HG03342 (cell line): Measurements from ENCODE around the gene ESAM.

Experiments
- ATAC-seq: cut with Tn5 transposase; IDR thresholded peaks from one replicate; pipeline ENCODE4 v1.9.1; 2021; ENCODE audit warnings: mild to moderate bottlenecking, moderate library complexity; ENCODE audit not compliant: unreplicated experiment

Gene ESAM

DNA sequence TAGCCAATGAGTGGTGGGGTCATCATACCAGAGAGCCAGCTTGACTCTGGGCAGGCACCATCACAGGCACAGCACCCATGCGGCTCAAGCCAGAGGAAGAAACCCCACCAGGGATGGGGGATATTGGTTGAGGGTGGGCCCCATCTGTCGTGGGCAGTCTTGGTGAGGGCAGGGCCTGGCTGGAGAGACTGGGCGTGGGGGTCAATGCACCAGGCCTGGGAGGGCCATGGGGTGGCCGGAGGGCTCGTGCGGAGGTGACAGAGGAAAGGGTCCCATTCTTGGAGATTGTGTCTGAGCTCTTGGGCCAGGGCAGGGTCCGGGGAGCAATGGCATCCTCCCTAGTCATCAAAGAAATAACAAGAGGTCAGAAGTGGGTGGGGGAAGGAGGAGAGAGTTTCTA, 8.5 kb downstream of the ESAM start:
- no peak for ATAC-seq

DNA sequence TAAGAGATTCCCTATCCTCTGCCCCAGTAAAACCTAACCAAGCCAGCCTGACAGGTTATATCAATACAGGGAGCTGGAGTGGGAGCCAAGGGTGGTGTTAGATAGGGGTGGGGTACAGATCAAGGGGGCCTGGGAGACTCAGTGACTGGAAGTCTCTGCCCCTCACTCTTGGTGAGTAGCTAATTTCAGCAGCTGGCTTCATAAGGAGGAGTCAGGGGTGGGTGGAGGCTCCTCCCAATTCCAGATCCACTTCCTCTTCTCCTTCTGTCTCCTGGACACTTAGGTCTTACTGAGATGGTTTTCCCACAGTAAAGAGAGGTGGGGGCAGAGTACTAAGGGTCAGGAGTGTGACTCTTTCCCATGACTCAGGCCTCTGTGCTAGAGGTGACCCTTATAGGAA, 8.9 kb downstream of the ESAM start:
- no peak for ATAC-seq

DNA sequence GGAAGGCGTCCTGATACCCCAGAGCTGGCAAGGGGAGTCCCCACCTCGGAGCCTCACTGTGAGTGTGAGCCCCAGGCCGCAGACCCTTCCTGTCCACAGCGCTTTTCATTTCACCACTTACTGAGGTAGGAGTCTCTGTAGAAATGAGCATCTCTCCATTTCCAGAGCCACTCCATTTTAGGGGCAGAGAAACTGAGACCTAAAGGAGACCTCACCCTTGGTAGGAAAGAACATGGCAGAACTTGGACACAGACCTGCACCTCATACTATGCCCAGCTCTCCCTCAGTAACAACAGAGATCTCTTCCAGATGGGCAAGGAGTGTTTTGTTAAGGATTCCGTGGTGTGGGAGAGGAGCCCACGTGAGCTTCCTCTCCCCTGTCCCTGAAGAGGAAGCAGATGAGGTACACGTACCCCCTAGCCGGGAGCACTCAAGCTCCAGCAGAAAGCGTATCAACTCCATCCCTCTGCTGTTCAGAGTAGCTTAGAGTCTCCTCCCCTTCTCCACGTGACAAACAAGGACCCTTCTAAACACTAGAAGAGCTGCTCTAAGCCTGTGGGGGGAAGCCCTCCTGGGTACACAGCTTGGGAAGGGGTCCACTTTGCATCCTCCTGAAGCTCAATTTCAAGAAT, 9.5 kb downstream of the ESAM start:
- no peak for ATAC-seq

DNA sequence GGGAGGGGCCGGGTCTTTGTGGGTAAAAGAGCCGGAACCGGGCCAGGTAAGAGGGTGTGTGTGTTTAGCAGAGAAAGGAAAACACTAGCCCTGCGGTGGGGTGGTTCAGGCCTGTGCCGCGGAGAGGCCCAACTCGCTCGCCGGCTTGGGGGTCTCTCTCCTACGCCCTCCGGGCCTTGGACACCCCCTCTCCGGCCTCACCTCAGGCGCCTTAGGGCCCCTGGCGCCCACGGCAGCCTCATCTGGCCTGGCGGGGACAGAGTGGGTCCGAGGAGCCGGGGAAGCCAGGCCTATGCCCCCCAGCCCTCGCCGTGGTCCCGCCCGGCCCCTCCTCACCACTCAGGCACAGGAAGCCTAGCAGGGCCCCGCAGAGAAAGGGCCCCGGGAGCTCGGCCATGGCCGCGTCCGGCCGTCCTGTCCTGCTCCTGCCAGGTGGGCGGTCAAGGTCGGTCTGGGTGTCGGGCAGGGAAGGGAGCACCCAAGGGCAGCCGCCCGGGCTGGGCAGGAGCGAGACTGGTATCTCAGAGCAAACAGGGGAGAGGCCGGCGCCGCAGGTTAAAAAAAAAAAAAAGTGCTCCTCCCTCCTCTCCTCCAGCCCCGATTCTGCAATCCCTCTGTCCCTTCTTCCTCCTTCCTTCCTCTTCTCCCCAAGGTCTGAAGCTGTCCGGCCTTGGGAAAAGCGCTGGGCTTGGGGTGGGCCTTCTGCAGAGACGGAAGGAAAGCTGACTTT, 10.2 kb downstream of the ESAM start, which contains the start of gene VSIG2:
TSS of gene VSIG2 (minus strand) at position 515 of the 730 bp plus-strand sequence. CDS start at position 397, 118 bp downstream.
- no peak for ATAC-seq

DNA sequence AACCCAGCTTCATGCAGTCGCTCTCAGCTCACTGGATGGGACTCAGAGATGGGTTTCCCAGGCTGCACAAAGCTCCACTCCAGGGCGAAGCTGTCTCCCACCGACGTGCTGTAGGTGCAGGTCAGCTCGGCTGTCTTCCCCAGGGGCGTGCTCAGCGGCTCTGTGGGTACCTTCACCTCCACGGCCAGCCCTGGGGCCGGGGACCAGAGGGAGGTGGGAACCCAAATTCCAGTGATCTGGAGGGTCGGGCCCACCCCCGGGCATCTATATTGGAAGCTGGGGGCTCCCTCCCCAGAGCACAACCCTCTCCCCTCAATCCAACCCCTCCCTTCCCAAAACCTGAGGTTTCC, 10.7 kb downstream of the ESAM start:
- no peak for ATAC-seq

DNA sequence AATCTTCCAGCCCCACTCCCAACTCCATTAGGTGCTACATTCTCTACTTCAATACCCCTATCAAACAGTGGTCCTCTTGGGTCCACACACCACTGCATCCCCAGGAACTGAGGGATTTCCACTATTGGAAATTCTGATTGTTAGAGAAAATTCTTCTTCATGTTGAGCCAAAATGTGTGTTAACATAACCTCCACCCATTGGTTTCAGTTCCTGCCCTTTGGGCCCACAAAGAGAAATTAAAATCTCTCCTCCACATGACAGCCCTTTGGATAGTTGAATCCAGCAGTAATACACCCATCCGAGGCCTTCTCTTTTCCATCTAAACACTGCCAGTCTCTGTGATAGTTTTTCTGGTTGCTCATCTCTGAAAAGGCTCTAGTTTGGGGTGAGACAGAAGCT, 12.2 kb downstream of the ESAM start:
- ATAC-seq: no peak

DNA sequence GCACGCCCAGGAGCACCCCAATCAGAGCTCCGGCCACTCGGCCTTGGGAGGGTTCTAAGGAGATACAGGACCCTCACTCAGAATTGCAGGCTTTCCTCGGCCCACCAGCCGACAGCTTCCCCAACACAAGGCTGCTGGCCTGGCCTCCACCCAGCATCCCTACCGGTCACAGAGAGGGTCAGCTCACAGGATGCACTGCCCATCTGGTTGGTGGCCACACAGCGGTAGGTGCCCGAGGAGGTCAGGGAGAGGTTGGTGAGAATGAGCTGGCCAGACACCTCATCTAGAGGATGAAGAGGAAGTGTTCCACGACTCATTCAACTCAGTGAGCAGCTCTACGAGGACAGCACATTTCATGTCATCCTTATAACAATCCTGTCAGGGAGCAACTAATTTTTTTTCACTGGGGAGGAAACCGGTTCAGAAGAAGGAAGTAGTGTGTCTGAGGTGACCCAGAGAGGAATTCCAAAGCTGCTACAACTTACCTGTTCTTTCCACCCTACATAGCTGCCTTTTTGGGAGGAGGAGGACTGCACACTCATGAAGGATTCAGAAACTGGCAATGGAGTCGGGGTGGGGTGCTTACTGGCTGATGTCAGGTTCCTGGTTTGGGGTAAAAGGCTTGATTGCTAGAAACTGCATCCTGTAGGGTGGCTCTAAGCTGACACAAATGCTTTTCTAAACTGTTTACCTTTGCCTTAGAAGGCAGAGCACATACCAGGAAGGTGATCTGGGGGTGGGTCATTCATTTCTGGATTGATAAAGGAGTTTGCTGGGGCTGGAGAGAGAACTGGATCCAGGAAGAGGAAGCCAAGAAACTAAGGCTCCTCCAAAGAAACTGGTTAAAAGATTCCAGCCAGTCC, 13.4 kb downstream of the ESAM start:
- no peak for ATAC-seq

DNA sequence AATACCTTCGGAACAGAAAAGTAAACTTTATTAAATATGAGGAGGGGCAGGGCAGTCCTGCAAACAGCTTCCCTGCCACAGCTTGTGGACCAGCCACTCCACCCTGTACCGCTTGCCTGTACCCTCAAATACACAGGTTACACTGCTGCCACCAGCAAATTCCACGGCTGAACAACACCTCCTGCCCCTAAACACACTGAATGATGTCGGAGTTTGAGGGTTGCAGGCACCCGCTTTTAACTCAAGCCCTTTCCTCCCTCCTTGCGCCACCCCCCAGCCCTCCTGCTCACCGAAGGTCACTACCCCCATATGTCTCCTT, 14.0 kb downstream of the ESAM start:
- ATAC-seq: no peak

DNA sequence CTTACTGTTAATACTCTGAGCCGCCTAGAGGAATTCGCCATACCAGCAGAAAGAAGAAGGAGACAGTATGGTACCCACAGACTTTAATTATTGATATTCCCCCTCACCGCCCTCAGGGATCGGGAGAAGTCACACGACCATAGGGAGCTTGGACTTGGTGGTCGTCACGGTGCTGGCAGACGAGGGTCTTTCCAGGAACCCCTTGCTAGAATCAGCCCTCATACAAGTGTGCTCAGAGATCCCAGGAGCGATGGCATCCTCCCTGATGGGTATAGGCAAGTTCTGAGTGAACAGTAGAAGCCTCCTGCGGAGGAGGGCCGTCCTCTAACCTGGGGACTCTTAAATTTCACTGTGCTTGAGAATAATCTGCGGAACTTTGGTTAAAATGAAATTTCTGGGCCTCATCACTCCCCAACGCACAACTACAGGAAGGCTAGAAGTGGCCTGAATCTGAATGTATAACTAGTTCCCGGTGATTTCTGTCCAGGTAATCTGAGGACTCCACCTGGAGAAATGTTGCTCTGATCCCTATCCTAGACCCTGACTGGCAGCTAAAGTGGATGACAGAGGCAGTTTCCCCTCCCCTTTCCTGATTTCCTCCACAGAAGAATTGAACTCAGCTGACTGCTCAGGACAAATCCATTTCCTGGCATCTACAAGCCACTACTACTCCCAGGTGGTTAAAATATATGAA, 14.5 kb downstream of the ESAM start:
- no peak for ATAC-seq

DNA sequence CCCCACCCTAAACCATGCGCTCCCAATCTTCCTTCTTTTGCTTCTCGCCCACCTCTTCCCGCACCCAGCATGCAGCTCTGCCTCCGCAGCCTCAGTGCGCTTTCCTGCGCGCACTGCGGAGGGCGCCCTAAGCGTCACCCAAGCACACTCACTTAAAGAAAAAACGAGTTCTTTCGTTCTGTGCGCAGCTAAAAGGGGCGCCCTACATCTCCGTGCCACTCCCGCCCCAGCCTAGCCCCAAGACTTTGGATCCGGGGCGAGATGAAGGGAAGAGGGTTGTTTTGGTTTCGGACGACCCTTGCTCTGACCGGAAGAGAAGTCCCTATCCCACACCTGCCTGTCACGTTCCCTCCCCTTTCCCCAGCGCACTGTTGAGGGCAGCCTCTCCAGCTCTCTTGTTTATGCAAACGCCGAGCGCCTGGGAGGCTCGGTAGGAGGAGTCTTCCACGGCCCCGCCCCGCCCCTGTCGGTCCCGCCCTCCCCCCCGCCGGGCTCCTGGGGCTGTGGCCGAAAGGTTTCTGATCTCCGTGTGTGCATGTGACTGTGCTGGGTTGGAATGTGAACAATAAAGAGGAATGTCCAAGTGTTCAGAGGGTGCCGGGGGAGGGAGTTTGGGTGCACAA, 15.4 kb downstream of the ESAM start:
- peak; percentile 92 for ATAC-seq

DNA sequence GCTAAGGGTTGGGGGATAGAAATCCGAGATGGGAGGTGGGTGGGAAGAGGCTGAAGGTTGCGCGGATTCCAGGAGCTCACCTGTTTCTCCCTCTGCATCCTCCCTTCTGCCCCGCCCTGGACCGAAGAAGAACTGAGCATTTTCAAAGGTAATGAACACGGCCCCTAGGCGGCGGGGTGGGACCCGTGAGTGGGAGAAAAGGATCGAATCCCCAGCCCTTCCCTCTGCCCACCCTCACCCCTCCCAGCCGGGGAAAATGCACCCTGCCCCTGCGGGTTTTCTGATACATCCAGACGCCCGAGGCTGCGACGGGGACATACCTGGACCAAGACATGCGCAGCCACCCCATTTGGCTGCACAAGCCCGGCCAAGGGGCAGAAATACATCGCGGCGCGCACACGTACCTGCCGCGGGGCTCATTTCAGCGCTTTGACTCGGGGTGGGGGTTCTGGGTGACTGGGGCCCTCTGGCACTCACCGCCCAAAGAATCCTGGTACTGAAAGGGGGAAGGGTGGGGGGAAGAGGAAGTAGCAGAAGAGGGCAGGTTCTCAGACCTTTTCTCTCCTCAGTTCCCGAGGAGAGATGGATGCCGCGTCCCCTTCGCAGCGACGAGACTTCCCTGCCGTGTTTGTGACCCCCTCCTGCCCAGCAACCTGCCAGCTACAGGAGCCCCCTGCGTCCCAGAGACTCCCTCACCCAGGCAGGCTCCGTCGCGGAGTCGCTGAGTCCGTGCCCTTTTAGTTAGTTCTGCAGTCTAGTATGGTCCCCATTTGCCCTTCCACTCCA, 16.1 kb downstream of the ESAM start:
- peak; percentile 16 for ATAC-seq

DNA sequence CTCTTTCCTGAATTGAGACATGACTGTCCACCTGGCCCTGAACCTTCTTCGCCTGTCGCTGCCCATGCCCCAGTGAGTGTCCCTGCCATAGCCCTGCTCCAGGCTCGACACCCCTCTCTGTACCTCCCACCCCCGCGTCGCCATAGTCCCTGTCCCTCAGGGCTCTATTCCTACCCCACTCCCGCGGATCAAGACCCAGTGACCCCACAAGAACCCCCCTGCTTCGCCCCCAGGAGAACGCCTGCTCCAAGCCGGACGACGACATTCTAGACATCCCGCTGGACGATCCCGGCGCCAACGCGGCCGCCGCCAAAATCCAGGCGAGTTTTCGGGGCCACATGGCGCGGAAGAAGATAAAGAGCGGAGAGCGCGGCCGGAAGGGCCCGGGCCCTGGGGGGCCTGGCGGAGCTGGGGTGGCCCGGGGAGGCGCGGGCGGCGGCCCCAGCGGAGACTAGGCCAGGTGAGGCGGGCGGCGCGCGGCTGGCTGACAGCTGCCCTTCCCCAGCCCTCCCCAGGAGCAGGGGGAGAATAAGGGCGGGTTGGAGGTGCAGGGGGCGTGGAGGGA, 16.7 kb downstream of the ESAM start:
- no peak for ATAC-seq

DNA sequence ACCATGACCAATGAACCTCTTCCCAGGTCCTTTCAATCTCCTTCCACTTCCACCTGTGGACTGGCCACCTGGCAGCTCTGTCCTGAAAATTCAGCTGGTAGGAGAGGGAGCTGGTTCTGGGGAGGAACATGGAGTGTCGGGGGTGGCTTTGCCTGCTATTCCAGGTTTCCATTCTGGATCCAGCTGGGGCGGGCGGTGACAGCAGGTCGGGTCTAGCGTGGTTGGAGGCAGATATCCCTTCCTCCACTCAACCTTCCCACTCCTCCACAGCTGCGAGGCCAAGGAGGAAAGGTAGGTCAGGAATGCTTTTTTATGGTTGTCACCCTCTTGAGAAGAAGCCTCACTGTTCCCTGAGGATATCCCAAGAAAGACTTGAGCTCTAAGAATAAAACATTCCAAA, 19.0 kb downstream of the ESAM start:
- ATAC-seq: no peak

DNA sequence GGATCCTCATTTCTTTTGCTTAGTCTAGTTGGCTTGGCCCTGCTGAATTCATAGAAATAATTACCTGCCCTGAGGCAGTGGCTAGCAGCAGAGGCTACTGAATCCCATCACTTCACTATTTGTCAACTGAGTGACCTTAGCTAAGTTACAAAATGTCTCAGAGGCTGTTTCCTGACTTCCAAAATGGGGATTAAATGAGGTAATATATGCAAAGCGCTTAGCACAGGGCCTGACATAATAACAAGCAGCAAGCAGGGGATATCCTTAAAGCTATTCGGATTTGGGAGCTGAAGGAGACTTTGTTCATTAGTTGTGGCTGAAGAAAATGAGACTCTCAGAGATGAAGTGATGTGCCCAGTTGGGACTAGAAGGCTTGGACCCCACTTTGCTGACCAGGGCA, 19.5 kb downstream of the ESAM start:
- no peak for ATAC-seq

DNA sequence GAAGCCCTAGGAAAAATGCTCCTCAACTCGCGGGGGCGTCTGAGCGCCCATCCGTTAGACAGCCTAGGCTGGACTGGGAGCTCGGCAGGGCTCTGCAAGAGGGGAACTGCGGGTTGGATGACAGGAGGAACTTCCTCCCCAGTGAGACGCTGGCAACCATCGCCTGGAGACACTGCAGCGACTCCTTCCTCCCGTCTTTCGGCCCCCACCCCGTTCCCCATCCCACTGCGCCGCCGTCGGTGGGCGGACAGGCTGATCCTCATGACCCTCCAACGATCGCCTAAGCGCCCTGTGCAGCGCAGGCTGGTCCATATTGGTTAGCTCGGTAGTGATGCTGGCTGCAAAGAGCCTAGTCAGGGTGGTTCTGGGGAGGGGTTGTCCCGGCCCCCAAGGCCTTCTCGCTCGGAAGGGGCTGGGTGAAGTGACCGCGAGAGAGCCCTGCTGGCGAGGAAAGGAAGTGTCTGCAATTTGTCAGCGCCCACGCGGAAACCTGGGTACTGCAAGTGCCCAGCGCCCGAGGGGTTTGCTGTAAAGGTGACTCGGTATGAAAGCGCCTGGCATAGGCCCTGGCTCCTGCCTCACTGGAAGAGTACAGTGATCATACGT, 21.7 kb downstream of the ESAM start:
- peak; percentile 37 for ATAC-seq

DNA sequence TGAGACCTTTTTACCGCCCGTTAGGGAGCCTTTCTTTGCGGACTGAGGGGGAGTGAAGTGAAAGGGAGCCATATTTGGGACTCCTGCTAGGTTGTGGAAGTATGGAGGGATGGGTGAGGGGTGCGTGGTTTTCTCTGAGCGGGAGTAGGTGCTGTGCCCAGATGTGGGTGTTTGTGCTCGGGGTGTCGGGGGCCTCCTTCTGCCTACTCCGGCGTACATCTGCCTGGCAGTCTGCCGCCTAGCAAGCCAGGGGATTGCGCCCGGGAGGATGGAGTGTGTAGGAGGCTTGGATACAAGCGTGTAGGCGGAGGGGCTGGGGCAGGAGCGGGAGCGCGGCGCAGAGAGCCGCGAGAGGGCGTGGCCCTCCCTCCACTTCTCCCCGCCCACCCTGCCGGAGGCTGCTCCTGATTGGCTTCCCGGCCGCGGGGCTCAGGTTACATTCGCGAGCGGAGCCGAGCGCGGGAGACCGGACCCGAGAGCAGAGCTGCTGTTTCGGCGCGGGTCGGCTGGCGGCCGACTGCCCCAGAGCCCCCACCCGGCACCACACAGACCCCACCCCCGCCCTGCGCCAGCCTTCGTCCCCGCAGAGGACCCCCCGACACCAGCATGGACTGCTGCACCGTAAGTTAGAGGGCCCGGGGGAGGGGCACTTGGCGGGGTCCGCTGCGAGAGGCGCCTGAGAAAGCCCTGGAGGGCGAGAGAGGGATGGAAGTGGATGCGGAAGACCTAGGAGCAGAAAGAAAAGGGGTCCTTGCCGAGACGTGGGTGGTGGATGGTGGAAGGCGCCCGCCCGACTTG, 22.4 kb downstream of the ESAM start, which contains the start of gene NRGN:
TSS of gene NRGN (plus strand) at position 464 of the 798 bp plus-strand sequence. CDS start at position 607, 143 bp downstream.
- peak; percentile 98 for ATAC-seq

DNA sequence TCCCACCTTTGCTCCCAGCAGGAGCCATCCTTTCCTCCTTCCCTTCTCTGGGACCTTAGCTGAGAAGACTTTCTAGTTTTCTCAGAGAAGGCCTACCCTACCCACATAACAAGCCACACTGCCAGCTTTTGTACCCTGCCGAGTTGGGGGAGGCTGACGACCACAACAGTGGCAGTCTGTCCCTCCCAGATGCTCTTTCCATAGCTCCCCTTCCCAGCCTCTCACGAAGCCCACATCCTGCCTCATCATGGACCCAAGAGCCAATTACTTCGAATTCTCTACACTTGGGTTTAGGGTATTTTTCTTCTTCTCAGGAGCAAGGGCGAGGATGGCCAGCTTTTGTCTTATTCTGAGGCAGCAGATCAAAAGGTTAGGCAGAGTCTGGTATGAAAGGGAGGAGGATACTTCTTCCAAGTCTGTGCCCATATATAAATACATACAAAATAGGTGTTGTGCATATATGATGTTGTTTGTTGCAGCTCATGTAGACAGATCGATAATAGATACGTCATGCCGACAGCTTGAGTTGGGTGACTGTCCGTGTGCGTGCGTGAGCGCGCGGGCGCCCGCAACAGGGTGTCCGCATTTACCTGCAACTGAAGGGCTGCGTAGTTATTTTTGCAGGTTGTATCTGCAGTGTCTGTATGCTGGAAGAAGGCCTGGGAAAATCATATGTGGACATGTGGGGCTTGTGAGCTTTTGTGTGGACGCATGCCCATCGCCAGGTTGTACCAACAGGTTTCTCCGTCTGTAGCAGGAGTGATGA, 23.2 kb downstream of the ESAM start:
- ATAC-seq: no peak
